ENCODE data around the gene DDX31. TPM values are rescaled to one million over a fixed set of nuclear protein-coding genes. Genes with fewer than 3 reads are reported as not detected.

DDX31 gene
- total and polyA plus RNA-seq, 2 experiments from 2014 or later: 5.8 to 15.8 TPM

DNA sequence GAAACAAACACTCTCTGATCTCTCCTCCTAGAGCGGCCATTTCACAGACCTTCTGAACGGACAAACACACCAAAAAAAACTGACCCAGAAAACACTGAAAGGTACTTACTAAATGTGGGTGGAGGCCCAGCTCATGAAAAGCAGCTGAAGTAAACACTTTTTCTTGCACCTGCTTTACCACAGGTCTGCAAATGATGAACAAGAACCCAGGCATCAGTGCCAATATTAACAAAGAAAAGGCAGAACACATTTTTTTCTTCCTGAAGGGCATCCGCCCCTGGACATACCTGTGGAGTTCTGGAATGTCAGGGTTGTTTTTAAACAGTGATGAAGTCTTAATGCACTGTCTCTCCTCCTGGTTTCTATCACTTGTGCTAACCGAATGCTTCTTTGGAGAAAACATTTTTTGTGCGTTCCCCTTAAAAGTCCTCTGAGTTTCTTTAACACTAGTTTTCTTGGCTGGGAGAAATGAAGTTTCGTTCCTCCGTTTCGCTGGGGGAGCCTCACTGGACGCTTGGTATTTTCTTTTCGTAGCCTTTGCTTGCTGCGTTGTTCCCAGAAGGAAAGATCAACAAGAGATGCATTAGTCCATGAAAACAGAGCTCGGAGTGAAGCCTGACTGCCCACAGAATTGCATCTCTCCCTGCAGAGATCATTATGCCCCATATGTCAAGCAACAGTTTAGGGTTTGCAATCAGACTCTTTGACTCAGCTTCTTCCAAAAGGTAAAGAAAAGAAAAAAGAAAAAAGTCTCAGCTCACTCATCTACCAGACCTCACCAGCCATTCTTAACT, 7.4 kb downstream of the DDX31 start:
- Histone ChIP-seq H3K27ac (no peak overlapping the region), H3K36me3 (peaks cover 27% of the 10 kb centered on the region), H3K4me1 (ENCODE audit: low read depth) (no peaks in the 10 kb centered on the region), H3K4me3 (no peak overlapping the region), H3K9me3 (ENCODE audit: low read depth) (no peaks in the 10 kb centered on the region), H3K27me3 (no peaks in the 10 kb centered on the region)
- DNase-seq (ENCODE audit: low read depth in 1 of 2, low spot score in 1 of 2): no peak
- TF ChIP-seq, protein P1, sequence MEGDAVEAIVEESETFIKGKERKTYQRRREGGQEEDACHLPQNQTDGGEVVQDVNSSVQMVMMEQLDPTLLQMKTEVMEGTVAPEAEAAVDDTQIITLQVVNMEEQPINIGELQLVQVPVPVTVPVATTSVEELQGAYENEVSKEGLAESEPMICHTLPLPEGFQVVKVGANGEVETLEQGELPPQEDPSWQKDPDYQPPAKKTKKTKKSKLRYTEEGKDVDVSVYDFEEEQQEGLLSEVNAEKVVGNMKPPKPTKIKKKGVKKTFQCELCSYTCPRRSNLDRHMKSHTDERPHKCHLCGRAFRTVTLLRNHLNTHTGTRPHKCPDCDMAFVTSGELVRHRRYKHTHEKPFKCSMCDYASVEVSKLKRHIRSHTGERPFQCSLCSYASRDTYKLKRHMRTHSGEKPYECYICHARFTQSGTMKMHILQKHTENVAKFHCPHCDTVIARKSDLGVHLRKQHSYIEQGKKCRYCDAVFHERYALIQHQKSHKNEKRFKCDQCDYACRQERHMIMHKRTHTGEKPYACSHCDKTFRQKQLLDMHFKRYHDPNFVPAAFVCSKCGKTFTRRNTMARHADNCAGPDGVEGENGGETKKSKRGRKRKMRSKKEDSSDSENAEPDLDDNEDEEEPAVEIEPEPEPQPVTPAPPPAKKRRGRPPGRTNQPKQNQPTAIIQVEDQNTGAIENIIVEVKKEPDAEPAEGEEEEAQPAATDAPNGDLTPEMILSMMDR (IDR thresholded peaks at IDR 0.05; ENCODE audit: low read depth, low read length): no peak

DNA sequence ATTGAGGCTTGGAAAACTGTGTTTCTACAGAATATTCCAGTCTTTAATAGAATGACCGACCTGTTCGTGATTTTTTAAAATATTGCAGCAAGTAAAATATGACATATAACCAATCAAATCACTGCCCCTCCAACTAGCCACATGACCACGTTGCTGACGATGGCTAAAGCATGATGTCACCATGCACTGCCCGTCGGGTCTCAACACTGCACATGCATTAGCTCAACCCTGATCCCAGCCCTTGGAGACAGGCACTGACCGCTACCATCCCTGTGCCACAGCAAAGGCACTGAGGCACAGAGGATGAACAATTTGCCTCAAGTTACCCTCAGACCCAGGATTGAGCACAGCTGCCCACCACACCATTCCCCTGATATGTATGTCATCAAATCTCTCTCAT, 13.5 kb downstream of the DDX31 start:
- Histone ChIP-seq H3K27ac (no peak overlapping the region), H3K36me3 (peaks cover 28% of the 10 kb centered on the region)
- TF ChIP-seq, protein P1 (IDR thresholded peaks at IDR 0.05; ENCODE audit: low read depth, low read length): no peak

DNA sequence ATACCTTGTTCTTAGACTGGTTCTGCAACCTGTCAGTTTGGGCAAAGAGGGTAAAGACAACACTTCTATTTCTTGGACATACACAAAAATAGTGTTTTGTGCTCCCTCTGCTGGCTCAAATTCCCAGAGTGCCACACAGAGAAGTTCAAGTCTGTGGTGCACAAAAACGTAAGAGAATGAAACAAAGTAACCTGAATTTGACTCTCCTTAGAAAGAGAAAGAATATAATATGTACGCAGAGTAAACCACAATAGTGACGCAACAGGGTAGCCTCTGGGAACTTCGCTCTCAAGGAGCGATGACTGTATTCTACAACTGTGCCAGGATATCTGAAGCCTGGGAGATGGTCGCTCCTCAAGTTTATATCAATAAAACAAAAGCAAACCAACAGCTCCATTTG, 18.5 kb downstream of the DDX31 start:
- no peaks in the 10 kb centered on the region for H3K27me3 ChIP-seq
- TF ChIP-seq, protein P1 (IDR thresholded peaks at IDR 0.05; ENCODE audit: low read depth, low read length): peak; percentile 72
- H3K4me3 ChIP-seq: no peak overlapping the region
- no peaks in the 10 kb centered on the region for H3K9me3 ChIP-seq (ENCODE audit: low read depth)
- DNase-seq (ENCODE audit: low read depth in 1 of 2, low spot score in 1 of 2): peak in 1 of 2 donors; percentile 95
- peaks cover 26% of the 10 kb centered on the region for H3K36me3 ChIP-seq
- no peak overlapping the region for H3K27ac ChIP-seq
- no peaks in the 10 kb centered on the region for H3K4me1 ChIP-seq (ENCODE audit: low read depth)

More for the DNA sequence above, 13.5 kb downstream of the DDX31 start:
- H3K9me3 ChIP-seq (ENCODE audit: low read depth): no peaks in the 10 kb centered on the region
- no peak for DNase-seq (ENCODE audit: low read depth in 1 of 2, low spot score in 1 of 2)
- H3K27me3 ChIP-seq: no peaks in the 10 kb centered on the region
- H3K4me1 ChIP-seq (ENCODE audit: low read depth): no peaks in the 10 kb centered on the region
- no peak overlapping the region for H3K4me3 ChIP-seq

DNA sequence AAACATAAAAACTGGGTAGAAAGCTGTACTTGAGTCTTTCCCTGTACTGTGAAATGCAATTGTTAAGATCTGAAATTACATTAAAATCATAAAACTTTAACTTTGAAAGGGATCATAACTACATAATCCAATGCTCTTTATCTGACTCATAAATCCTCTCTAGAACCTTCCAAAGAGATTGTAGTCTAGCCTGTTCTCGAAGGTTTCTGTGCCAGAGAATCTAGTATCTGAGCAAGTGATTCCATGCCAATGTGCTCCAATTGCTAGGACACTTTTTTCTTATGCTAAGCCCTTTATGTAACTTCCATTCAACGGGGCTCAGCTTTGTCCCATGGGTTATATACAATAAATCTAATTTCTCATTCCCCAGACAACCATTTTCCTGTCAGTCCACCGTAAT, 21.1 kb downstream of the DDX31 start:
- H3K27ac ChIP-seq: no peak overlapping the region

DNA sequence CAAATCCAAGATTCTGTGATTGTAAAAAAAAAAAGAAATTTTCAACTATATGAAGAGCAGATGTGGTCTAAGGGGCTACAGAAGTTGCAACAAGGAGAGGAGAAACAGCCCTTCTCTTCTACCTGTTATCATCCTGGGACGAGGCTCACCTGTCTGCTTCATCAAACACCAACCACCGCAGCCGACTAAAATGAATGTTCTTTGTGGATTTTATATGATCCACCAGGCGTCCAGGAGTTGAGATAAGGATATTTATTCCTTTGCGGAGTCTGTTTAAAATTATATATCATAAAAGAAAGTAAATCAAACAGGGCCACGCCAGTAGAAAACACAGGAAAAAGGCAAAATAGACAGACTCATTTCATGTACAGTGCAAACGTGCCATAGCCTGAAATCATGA, 21.5 kb downstream of the DDX31 start:
- Histone ChIP-seq H3K4me3 (no peak overlapping the region), H3K9me3 (ENCODE audit: low read depth) (no peaks in the 10 kb centered on the region), H3K27me3 (no peaks in the 10 kb centered on the region), H3K4me1 (ENCODE audit: low read depth) (no peaks in the 10 kb centered on the region), H3K36me3 (peaks cover 49% of the 10 kb centered on the region), H3K27ac (no peak overlapping the region)
- TF ChIP-seq, protein P1 (IDR thresholded peaks at IDR 0.05; ENCODE audit: low read depth, low read length): no peak
- DNase-seq (ENCODE audit: low read depth in 1 of 2, low spot score in 1 of 2): no peak

More for the DNA sequence above, 21.1 kb downstream of the DDX31 start:
- TF ChIP-seq, protein P1 (IDR thresholded peaks at IDR 0.05; ENCODE audit: low read depth, low read length): no peak
- H3K4me3 ChIP-seq: no peak overlapping the region
- no peak for DNase-seq (ENCODE audit: low read depth in 1 of 2, low spot score in 1 of 2)
- no peaks in the 10 kb centered on the region for H3K9me3 ChIP-seq (ENCODE audit: low read depth)
- H3K27me3 ChIP-seq: no peaks in the 10 kb centered on the region
- no peaks in the 10 kb centered on the region for H3K4me1 ChIP-seq (ENCODE audit: low read depth)
- peaks cover 46% of the 10 kb centered on the region for H3K36me3 ChIP-seq
